Thoracic aorta (tissue), 2 donors: ENCODE measurements around the gene IGFBP7. TPM values are rescaled to one million over a fixed set of nuclear protein-coding genes. Genes with fewer than 3 reads are reported as not detected.
A peak's percentile ranks its signal among the peaks of the same experiment; 100 is the strongest.

ENCODE experiments used
- ATAC-seq: fragments of 150-250 bp; one replicate; pipeline ENCODE4 v1.8.0; 2017; ENCODE audit warnings: low read depth; ENCODE audit not compliant: insufficient number of reproducible peaks, low FRiP score
- DNase-seq: peaks from one replicate; pipeline ENCODE4 v3.0.0-alpha.2; 2020; ENCODE audit warnings: low spot score
- H3K27ac ChIP-seq, 2 donors: fragments of 200-600 bp; sonication (generic); 1 replicate in 1 of 2; 2 replicates in 1 of 2; pipeline ENCODE4 v1.5.1; 2016; ENCODE audit warnings: mild to moderate bottlenecking in 2 of 2, moderate library complexity in 2 of 2
- H3K27me3 ChIP-seq: fragments of 200-600 bp; sonication (generic); replicated peaks from 2 replicates; pipeline ENCODE4 v1.6.0; 2016; ENCODE audit warnings: mild to moderate bottlenecking; ENCODE audit not compliant: insufficient read depth
- H3K36me3 ChIP-seq: fragments of 200-600 bp; sonication (generic); one replicate; pipeline ENCODE4 v1.5.1; 2016
- H3K4me1 ChIP-seq, 2 donors: fragments of 200-600 bp; sonication (generic); 1 replicate in 1 of 2; 2 replicates in 1 of 2; pipeline versions ENCODE4 v1.5.1 to v1.6.0; 2016; ENCODE audit warnings: low read depth in 2 of 2, mild to moderate bottlenecking in 1 of 2; ENCODE audit not compliant: control insufficient read depth in 1 of 2
- H3K4me3 ChIP-seq: fragments of 200-600 bp; sonication (generic); 2 replicates; pipeline ENCODE4 v1.5.1; 2016; ENCODE audit warnings: mild to moderate bottlenecking
- H3K9me3 ChIP-seq: fragments of 200-600 bp; sonication (generic); 2 replicates; pipeline ENCODE4 v1.5.1; 2016
- CTCF ChIP-seq: fragments of 200-600 bp; sonication (generic); IDR thresholded peaks from one replicate; pipeline ENCODE4 v1.5.1; 2019; ENCODE audit warnings: antibody characterized with exemption
- total RNA-seq, 2 donors: library from RNA; depleted of rRNA; stranded (reverse); fragments of >200 nt; gene quantifications; one replicate each; pipeline versions ENCODE4 v1.1.0 to v1.2.3, GENCODE V29; 2016

The IGFBP7 gene
- total RNA-seq, 2 donors from 2014 or later: 4,453 to 6,615 TPM

GRCh38 chr4:57075367-57075766, 34.8 kb downstream of the IGFBP7 start:
- TF ChIP-seq CTCF: no peak
- DNase-seq: no peak
- H3K9me3 ChIP-seq: no peaks in the 10 kb centered on the region
- peaks cover 53 to 93% of the 10 kb centered on the region in 2 donors for H3K4me1 ChIP-seq
- H3K36me3 ChIP-seq: no peaks in the 10 kb centered on the region
- no peak overlapping the region for H3K4me3 ChIP-seq
- no peak for ATAC-seq
- H3K27me3 ChIP-seq: no peaks in the 10 kb centered on the region
- H3K27ac ChIP-seq: peak overlapping the region; percentile 29 to 74

GRCh38 chr4:57074744-57075143, 35.4 kb downstream of the IGFBP7 start:
- no peaks in the 10 kb centered on the region for H3K36me3 ChIP-seq
- no peak for TF ChIP-seq CTCF
- peaks cover 50 to 92% of the 10 kb centered on the region in 2 donors for H3K4me1 ChIP-seq
- DNase-seq: no peak
- H3K4me3 ChIP-seq: no peak overlapping the region
- no peak for ATAC-seq
- H3K9me3 ChIP-seq: no peaks in the 10 kb centered on the region
- H3K27ac ChIP-seq: peak overlapping the region; percentile 53 to 74
- H3K27me3 ChIP-seq: no peaks in the 10 kb centered on the region

GRCh38 chr4:57073559-57073958, 36.6 kb downstream of the IGFBP7 start:
- Histone ChIP-seq H3K4me3 (no peak overlapping the region), H3K36me3 (no peaks in the 10 kb centered on the region), H3K27me3 (no peaks in the 10 kb centered on the region), H3K4me1 (peaks cover 53 to 92% of the 10 kb centered on the region in 2 donors), H3K9me3 (no peaks in the 10 kb centered on the region), H3K27ac (peak overlapping the region; percentile 53 to 74)
- ATAC-seq: no peak
- DNase-seq: no peak
- TF ChIP-seq CTCF: no peak

GRCh38 chr4:57071326-57071725, 38.9 kb downstream of the IGFBP7 start:
- H3K4me3 ChIP-seq: no peak overlapping the region
- peak; percentile 22 for ATAC-seq
- peak overlapping the region in 1 of 2 donors; percentile 57 for H3K27ac ChIP-seq
- DNase-seq: no peak
- H3K27me3 ChIP-seq: no peaks in the 10 kb centered on the region
- H3K36me3 ChIP-seq: no peaks in the 10 kb centered on the region
- H3K9me3 ChIP-seq: no peaks in the 10 kb centered on the region
- peaks cover 51 to 91% of the 10 kb centered on the region in 2 donors for H3K4me1 ChIP-seq
- no peak for TF ChIP-seq CTCF

DNA sequence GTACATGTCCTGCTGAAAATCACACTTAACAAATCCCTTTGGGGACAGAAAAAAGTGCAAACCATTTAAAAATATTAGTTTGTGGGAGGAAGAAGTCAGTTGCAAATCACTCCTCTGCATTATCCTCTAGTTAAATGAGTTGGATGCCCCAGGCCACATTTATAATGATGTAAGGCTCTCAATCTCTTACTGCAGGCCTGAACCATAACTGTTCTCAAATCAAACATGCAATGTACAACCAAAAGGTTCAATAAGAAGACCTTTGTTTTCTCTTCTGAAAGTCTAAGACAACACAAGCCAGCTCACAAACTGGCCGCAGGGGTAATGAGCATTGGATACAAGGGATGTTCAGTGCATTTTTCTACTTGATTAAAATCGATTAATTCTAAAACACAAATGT, 39.7 kb downstream of the IGFBP7 start:
- ATAC-seq (no peak), DNase-seq (no peak)
- H3K4me3 ChIP-seq: no peak overlapping the region
- no peak for TF ChIP-seq CTCF
- H3K9me3 ChIP-seq: no peaks in the 10 kb centered on the region
- H3K36me3 ChIP-seq: no peaks in the 10 kb centered on the region
- H3K27ac ChIP-seq: peak overlapping the region; percentile 64 to 97
- no peaks in the 10 kb centered on the region for H3K27me3 ChIP-seq
- peaks cover 52 to 91% of the 10 kb centered on the region in 2 donors for H3K4me1 ChIP-seq
